SK-N-MC (cell line): ENCODE measurements around the gene TCEAL8.

Source experiments
- EZH2 ChIP-seq: fragments of 200-600 bp; sonication (generic); IDR thresholded peaks from one replicate; pipeline ENCODE4 v1.6.1; 2017; ENCODE audit warnings: antibody characterized with exemption
- POLR2AphosphoS5 ChIP-seq: IDR thresholded peaks from 2 replicates; pipeline ENCODE4 v1.6.1; 2012; ENCODE audit warnings: mild to moderate bottlenecking, low read depth, low read length, borderline replicate concordance

- no peak for TF ChIP-seq EZH2
- TF ChIP-seq POLR2AphosphoS5, result no peak
Measured at GRCh38 chrX:103234869-103235268, 20.1 kb downstream of the TCEAL8 start.
